Body of pancreas (tissue), 4 donors: Measurements from ENCODE around the gene REXO4.

ENCODE experiments used
- POLR2A ChIP-seq, 3 donors: fragments of 450-650 bp; IDR thresholded peaks; one replicate each; pipeline ENCODE4 v1.6.1; 2016; ENCODE audit warnings: antibody characterized with exemption in 3 of 3, mild to moderate bottlenecking in 2 of 3
- TF ChIP-seq, protein P1 (sequence below), 7 experiments: fragments of 450-650 bp in 4 of 7; fragments of 200-600 bp in 3 of 7; sonication (generic) in 3 of 7; IDR thresholded peaks; one replicate each; pipeline ENCODE4 v1.5.1; 2016 to 2019; ENCODE audit warnings: antibody characterized with exemption in 7 of 7

- TF ChIP-seq, protein P1, sequence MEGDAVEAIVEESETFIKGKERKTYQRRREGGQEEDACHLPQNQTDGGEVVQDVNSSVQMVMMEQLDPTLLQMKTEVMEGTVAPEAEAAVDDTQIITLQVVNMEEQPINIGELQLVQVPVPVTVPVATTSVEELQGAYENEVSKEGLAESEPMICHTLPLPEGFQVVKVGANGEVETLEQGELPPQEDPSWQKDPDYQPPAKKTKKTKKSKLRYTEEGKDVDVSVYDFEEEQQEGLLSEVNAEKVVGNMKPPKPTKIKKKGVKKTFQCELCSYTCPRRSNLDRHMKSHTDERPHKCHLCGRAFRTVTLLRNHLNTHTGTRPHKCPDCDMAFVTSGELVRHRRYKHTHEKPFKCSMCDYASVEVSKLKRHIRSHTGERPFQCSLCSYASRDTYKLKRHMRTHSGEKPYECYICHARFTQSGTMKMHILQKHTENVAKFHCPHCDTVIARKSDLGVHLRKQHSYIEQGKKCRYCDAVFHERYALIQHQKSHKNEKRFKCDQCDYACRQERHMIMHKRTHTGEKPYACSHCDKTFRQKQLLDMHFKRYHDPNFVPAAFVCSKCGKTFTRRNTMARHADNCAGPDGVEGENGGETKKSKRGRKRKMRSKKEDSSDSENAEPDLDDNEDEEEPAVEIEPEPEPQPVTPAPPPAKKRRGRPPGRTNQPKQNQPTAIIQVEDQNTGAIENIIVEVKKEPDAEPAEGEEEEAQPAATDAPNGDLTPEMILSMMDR (IDR thresholded peaks at IDR 0.05): no peak
- no peak for TF ChIP-seq POLR2A (IDR thresholded peaks at IDR 0.05)
Observed at GRCh38 chr9:133397370-133397769, 20.4 kb downstream of the REXO4 start.
